Measurements from ENCODE around the gene HADHA. TPM values are rescaled to one million over a fixed set of nuclear protein-coding genes. Genes with fewer than 3 reads are reported as not detected.

HADHA gene
- total and polyA plus RNA-seq, 2 donors = 57.1 to 114 TPM

DNA sequence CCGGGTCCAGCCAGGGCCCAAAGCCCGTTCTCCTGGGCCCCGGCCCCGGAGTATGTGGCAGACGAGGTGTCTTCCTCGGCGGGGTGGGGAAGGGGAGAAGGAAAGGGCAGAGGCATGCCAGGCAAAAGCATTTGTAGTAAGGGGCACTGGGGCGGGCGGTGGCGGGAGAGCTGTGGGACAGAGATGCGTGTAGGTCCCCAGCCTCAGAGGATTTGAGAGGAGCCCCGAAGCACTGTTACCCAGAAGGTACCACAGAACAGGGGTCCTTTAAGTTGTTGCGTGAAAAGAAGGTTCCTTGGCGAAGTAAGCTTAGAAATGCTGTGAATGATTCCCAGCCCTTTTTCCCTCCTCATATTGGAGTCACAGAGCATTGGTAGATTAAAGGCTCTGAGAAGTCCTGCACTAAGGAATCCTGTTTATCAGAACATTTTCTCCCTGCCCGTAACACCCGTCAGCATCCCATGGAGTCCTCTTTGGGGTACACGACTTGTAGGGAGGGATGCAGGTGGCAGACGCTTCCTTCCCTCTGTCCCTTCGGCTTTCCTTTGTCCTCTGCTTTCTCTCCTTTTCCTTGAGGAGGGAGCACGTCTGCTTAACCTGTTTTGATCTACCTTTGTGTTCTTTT, 59.0 kb downstream of the HADHA start:
- 62% methylated on average over 20 of the region's 20 CpGs for WGBS
- H3K36me3 ChIP-seq (ENCODE audit: control insufficient read depth in 2 of 2, insufficient read depth in 2 of 2, low read length in 1 of 2) = peaks cover 5% of the 10 kb centered on the region in 2 donors
- DNase-seq (ENCODE audit: low read depth in 6 of 9, low spot score in 9 of 9) = no peak
- peaks cover 0 to 50% of the 10 kb centered on the region in 2 donors for H3K27me3 ChIP-seq (ENCODE audit: control insufficient read depth in 2 of 2, insufficient read depth in 1 of 2, low read length in 1 of 2)
- peaks cover 0 to 10% of the 10 kb centered on the region in 2 donors for H3K4me1 ChIP-seq (ENCODE audit: control insufficient read depth in 2 of 2, insufficient read depth in 2 of 2, low read length in 2 of 2)
- no peaks in the 10 kb centered on the region for H3K9me3 ChIP-seq (ENCODE audit: control insufficient read depth in 2 of 2, insufficient read depth in 1 of 2, low read length in 1 of 2)
- no peak overlapping the region for H3K27ac ChIP-seq (ENCODE audit: low read depth in 1 of 2, low read length in 1 of 2)
- H3K4me3 ChIP-seq (ENCODE audit: low read length in 2 of 2) = peak overlapping the region; percentile 13 to 55

DNA sequence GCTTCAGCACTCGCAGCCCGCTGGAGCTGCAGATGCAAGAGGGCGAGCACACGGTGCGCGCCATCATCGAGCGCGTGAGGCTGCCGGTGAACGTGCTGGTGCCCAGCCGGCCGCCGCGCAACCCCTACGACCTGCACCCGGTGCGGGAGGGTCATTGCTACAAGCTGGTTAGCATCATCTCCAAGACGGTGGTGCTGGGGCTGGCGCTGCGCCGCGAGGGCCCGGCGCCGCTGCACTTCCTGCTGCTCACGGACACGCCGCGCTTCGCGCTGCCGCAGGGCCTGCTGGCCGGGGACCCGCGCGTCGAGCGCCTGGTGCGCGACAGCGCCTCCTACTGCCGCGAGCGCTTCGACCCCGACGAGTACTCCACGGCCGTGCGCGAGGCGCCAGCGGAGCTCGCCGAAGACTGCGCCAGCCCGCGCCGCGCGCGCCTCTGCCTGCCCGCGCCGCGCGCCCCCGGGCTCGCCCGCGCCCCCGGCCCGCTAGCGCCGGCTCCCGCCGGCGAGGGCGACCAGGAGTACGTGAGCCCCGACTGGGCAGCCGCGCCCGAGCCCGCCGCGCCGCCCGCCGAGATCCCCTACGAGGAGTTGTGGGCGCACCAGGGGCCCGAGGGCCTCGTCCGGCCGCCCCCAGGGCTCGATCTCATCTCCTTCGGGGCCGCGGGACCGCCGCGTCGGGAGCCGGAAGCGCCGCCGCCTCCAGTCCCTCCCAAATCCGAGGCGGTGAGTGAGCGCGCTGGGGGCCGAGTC, 59.7 kb downstream of the HADHA start:
- 2% methylated on average over 114 of the region's 114 CpGs for WGBS
- H3K4me3 ChIP-seq (ENCODE audit: low read length in 2 of 2) = peak overlapping the region; percentile 51 to 55
- no peaks in the 10 kb centered on the region for H3K36me3 ChIP-seq (ENCODE audit: control insufficient read depth in 2 of 2, insufficient read depth in 2 of 2, low read length in 1 of 2)
- no peaks in the 10 kb centered on the region for H3K9me3 ChIP-seq (ENCODE audit: control insufficient read depth in 2 of 2, insufficient read depth in 1 of 2, low read length in 1 of 2)
- peaks cover 3 to 57% of the 10 kb centered on the region in 2 donors for H3K27me3 ChIP-seq (ENCODE audit: control insufficient read depth in 2 of 2, insufficient read depth in 1 of 2, low read length in 1 of 2)
- peak; percentile 62 to 96 (median 87) for DNase-seq (ENCODE audit: low read depth in 6 of 9, low spot score in 9 of 9)
- H3K27ac ChIP-seq (ENCODE audit: low read depth in 1 of 2, low read length in 1 of 2) = no peak overlapping the region
- H3K4me1 ChIP-seq (ENCODE audit: control insufficient read depth in 2 of 2, insufficient read depth in 2 of 2, low read length in 2 of 2) = peaks cover 0 to 10% of the 10 kb centered on the region in 2 donors

DNA sequence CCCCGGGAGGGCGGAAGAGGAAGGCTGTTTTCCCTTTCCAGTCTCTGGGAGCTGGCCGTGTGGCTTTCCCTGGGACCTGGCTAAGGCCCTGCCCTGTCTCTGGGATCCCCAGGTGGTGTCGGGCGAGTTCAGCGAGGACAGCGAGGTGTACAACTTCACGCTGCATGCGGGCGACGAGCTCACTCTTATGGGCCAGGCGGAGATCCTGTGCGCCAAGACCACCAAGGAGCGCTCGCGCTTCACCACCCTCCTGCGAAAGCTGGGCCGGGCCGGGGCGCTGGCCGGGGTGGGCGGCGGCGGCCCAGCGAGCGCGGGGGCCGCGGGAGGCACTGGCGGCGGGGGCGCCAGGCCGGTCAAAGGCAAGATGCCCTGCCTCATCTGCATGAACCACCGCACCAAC, 60.3 kb downstream of the HADHA start:
- peaks cover 3 to 15% of the 10 kb centered on the region in 2 donors for H3K4me1 ChIP-seq (ENCODE audit: control insufficient read depth in 2 of 2, insufficient read depth in 2 of 2, low read length in 2 of 2)

DNA sequence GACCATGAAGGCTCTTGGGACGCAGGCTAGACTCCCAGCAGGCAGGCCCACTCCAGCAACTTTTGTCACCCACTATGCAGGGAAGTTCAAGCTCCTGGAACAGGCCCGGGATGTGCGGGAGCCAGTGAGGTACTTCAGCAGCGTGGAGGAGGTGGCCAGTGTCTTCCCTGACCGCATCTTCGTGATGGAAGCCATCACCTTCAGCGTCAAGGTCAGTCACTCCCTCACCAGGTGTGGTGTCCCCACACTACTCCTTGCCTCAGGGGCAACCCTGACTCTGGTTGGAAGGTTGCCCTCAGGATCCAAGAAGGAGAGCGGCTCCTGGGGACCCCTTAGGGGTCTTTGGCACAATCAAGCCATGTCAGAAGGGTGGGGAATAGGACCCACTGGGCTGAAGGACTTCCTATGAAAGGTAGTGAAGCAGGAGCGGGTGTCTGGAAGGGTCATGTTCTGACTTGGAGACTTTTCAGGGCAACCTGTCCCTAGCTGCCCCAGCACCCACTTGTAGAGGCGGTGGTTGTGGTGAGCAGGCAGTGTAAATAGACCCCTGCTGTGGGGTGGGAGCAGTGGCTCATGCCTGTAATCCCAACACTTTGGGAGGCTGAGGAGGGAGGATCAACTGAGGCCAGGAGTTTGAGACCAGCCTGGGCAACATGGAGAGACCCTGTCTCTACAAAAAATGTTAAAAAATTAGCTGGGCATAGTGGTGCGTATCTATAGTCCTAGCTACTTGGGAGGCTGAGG, 61.4 kb downstream of the HADHA start:
- no peaks in the 10 kb centered on the region for H3K9me3 ChIP-seq (ENCODE audit: control insufficient read depth in 2 of 2, insufficient read depth in 1 of 2, low read length in 1 of 2)
- no peak for DNase-seq (ENCODE audit: low read depth in 6 of 9, low spot score in 9 of 9)
- 99% methylated on average over 11 of the region's 11 CpGs for WGBS
- no peak overlapping the region for H3K27ac ChIP-seq (ENCODE audit: low read depth in 1 of 2, low read length in 1 of 2)
- H3K27me3 ChIP-seq (ENCODE audit: control insufficient read depth in 2 of 2, insufficient read depth in 1 of 2, low read length in 1 of 2) = peaks cover 12 to 73% of the 10 kb centered on the region in 2 donors
- H3K4me1 ChIP-seq (ENCODE audit: control insufficient read depth in 2 of 2, insufficient read depth in 2 of 2, low read length in 2 of 2) = peaks cover 5 to 15% of the 10 kb centered on the region in 2 donors
- no peaks in the 10 kb centered on the region for H3K36me3 ChIP-seq (ENCODE audit: control insufficient read depth in 2 of 2, insufficient read depth in 2 of 2, low read length in 1 of 2)
- H3K4me3 ChIP-seq (ENCODE audit: low read length in 2 of 2) = no peak overlapping the region

More for the DNA sequence above, 60.3 kb downstream of the HADHA start:
- no peaks in the 10 kb centered on the region for H3K9me3 ChIP-seq (ENCODE audit: control insufficient read depth in 2 of 2, insufficient read depth in 1 of 2, low read length in 1 of 2)
- H3K27me3 ChIP-seq (ENCODE audit: control insufficient read depth in 2 of 2, insufficient read depth in 1 of 2, low read length in 1 of 2) = peaks cover 7 to 63% of the 10 kb centered on the region in 2 donors
- H3K27ac ChIP-seq (ENCODE audit: low read depth in 1 of 2, low read length in 1 of 2) = no peak overlapping the region
- WGBS = 71% methylated on average over 34 of the region's 34 CpGs
- no peaks in the 10 kb centered on the region for H3K36me3 ChIP-seq (ENCODE audit: control insufficient read depth in 2 of 2, insufficient read depth in 2 of 2, low read length in 1 of 2)
- no peak for DNase-seq (ENCODE audit: low read depth in 6 of 9, low spot score in 9 of 9)
- H3K4me3 ChIP-seq (ENCODE audit: low read length in 2 of 2) = peak overlapping the region; percentile 51 to 55

DNA sequence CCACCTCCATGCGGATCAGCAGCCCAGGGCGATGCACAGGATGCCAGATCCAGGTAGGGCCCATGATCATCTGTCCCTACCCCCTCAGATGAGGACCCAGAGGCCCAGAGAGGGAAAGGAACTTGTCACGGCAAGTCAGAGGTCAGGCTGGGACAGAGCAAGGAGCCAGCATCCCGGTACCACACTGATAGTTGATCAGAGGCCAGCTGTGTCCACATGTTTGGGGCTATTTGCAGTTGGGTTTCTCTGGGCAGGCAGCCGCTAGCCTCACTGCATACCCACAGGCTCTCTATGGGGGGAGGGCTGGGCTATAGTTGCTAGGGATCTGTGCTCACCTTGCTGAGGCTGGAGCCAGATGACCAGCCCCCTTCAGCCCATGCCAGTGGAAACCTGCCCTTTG, 62.0 kb downstream of the HADHA start:
- no peak overlapping the region for H3K27ac ChIP-seq (ENCODE audit: low read depth in 1 of 2, low read length in 1 of 2)
- H3K36me3 ChIP-seq (ENCODE audit: control insufficient read depth in 2 of 2, insufficient read depth in 2 of 2, low read length in 1 of 2) = no peaks in the 10 kb centered on the region
- no peaks in the 10 kb centered on the region for H3K9me3 ChIP-seq (ENCODE audit: control insufficient read depth in 2 of 2, insufficient read depth in 1 of 2, low read length in 1 of 2)
- H3K4me1 ChIP-seq (ENCODE audit: control insufficient read depth in 2 of 2, insufficient read depth in 2 of 2, low read length in 2 of 2) = peaks cover 5 to 15% of the 10 kb centered on the region in 2 donors
- H3K27me3 ChIP-seq (ENCODE audit: control insufficient read depth in 2 of 2, insufficient read depth in 1 of 2, low read length in 1 of 2) = peaks cover 12 to 79% of the 10 kb centered on the region in 2 donors
- H3K4me3 ChIP-seq (ENCODE audit: low read length in 2 of 2) = no peak overlapping the region
- 98% methylated on average over 5 of the region's 5 CpGs for WGBS
- no peak for DNase-seq (ENCODE audit: low read depth in 6 of 9, low spot score in 9 of 9)

DNA sequence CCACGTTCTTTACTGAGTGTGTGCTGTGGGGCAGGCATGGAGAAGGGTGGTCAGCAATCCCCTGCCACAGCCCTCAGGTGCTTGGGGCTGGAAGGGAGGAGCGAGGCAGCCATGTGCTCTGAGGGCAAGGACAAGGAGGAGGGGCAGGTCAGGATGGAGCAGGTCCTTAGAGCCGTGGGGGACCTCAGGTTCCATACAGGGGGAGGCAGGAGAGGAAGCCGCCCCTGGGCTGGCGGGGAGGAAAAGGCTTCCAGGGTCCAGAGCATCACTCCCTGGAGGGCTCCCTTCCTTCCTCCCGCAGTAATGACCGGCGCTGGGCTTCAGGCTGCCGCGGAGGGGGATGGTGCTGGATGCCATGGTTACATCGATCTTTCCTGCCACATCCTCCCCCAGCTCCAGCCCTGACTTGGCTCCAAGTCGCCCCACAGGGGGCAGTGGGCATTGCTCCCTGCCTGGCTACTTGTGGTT, 65.0 kb downstream of the HADHA start:
- H3K27ac ChIP-seq (ENCODE audit: low read depth in 1 of 2, low read length in 1 of 2) = no peak overlapping the region

DNA sequence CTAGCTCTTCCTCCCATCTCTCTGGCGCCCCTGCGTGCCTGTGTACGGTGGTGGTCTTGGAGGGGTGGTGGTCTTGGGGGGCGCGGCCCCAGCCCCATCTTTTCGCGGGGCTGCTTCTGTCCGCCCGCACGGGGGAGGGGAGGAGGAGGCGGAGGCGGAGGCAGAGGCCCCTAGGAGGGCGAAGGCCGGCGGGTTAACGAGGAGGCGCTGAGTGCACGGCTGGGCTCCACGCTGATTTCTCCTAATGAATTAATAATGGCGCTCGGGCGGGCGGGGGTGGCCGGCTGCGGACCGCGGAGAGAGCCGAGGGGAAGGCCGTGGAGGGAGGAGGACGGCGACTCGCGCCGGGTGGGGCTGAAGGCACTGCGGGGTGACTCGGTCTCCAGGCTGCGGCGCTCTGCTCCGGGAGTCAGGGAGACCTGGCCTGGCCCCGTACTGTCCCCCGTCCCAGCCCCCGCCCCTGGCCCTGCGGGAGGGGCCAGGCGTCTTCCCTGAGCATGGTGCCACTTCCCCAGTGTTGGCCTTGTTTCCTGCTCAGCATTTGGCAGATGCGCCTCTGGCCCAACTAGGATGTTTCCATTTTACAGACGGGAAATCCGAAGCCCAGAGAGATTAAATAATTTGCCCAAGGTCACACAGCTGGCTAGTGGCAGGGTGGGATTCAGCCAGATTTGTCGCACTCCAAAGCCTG, 65.5 kb downstream of the HADHA start:
- Histone ChIP-seq H3K27me3 (ENCODE audit: control insufficient read depth in 2 of 2, insufficient read depth in 1 of 2, low read length in 1 of 2) (peaks cover 33 to 95% of the 10 kb centered on the region in 2 donors), H3K4me1 (ENCODE audit: control insufficient read depth in 2 of 2, insufficient read depth in 2 of 2, low read length in 2 of 2) (peaks cover 5 to 9% of the 10 kb centered on the region in 2 donors), H3K4me3 (ENCODE audit: low read length in 2 of 2) (peak overlapping the region; percentile 26 to 47), H3K27ac (ENCODE audit: low read depth in 1 of 2, low read length in 1 of 2) (no peak overlapping the region), H3K9me3 (ENCODE audit: control insufficient read depth in 2 of 2, insufficient read depth in 1 of 2, low read length in 1 of 2) (no peaks in the 10 kb centered on the region), H3K36me3 (ENCODE audit: control insufficient read depth in 2 of 2, insufficient read depth in 2 of 2, low read length in 1 of 2) (no peaks in the 10 kb centered on the region)
- no peak for DNase-seq (ENCODE audit: low read depth in 6 of 9, low spot score in 9 of 9)
- WGBS = 2% methylated on average over 47 of the region's 48 CpGs

More for the DNA sequence above, 65.0 kb downstream of the HADHA start:
- Histone ChIP-seq H3K36me3 (ENCODE audit: control insufficient read depth in 2 of 2, insufficient read depth in 2 of 2, low read length in 1 of 2) (no peaks in the 10 kb centered on the region), H3K4me3 (ENCODE audit: low read length in 2 of 2) (no peak overlapping the region), H3K4me1 (ENCODE audit: control insufficient read depth in 2 of 2, insufficient read depth in 2 of 2, low read length in 2 of 2) (peaks cover 5 to 14% of the 10 kb centered on the region in 2 donors), H3K9me3 (ENCODE audit: control insufficient read depth in 2 of 2, insufficient read depth in 1 of 2, low read length in 1 of 2) (no peaks in the 10 kb centered on the region), H3K27me3 (ENCODE audit: control insufficient read depth in 2 of 2, insufficient read depth in 1 of 2, low read length in 1 of 2) (peaks cover 27 to 95% of the 10 kb centered on the region in 2 donors)
- DNase-seq (ENCODE audit: low read depth in 6 of 9, low spot score in 9 of 9) = no peak
- WGBS = 22% methylated on average over 12 of the region's 12 CpGs

DNA sequence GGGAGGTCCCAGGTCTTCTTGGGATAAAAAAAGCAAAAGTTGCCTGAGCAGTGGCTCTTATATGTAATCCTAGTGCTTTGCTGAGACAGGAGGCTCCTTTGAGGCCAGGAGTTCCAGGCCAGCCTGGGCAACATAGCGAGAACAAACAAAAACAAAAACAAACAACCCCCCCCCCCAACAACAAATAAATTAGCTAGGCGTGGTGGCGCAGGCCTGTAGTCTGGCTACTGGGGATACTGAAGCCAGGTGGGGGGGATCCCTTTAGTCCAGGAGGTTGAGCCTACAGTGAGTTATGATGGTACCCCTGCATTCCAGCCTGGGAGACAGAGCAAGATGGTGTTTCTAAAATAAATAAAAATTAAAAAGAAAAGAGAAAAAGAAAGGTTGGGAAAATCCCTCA, 66.2 kb downstream of the HADHA start:
- H3K4me3 ChIP-seq (ENCODE audit: low read length in 2 of 2) = no peak overlapping the region
- H3K4me1 ChIP-seq (ENCODE audit: control insufficient read depth in 2 of 2, insufficient read depth in 2 of 2, low read length in 2 of 2) = peaks cover 5 to 8% of the 10 kb centered on the region in 2 donors
- H3K27me3 ChIP-seq (ENCODE audit: control insufficient read depth in 2 of 2, insufficient read depth in 1 of 2, low read length in 1 of 2) = peaks cover 40 to 97% of the 10 kb centered on the region in 2 donors
- DNase-seq (ENCODE audit: low read depth in 6 of 9, low spot score in 9 of 9) = no peak
- no peak overlapping the region for H3K27ac ChIP-seq (ENCODE audit: low read depth in 1 of 2, low read length in 1 of 2)
- no peaks in the 10 kb centered on the region for H3K9me3 ChIP-seq (ENCODE audit: control insufficient read depth in 2 of 2, insufficient read depth in 1 of 2, low read length in 1 of 2)
- H3K36me3 ChIP-seq (ENCODE audit: control insufficient read depth in 2 of 2, insufficient read depth in 2 of 2, low read length in 1 of 2) = no peaks in the 10 kb centered on the region
- over 99% methylated on average over 3 of the region's 3 CpGs for WGBS

Data from thymus (tissue), 11 donors.